Measurements from ENCODE around the gene QKI. TPM values are rescaled to one million over a fixed set of nuclear protein-coding genes. Genes with fewer than 3 reads are reported as not detected.

QKI gene
- total and polyA plus RNA-seq, 2 donors (not counting 1 experiment from before 2014, with no cell fraction given) = 129 to 224 TPM

GRCh38 chr6:163576114-163576513 lies 161.6 kb downstream of the QKI start:
- no peaks in the 10 kb centered on the region for H4K20me1 ChIP-seq (ENCODE audit: control insufficient read depth, extremely low read depth, insufficient read depth, low read length)
- TF ChIP-seq EZH2 (IDR thresholded peaks at IDR 0.05; ENCODE audit: low read length, missing control alignments) (no peak), CTCF (conservative IDR thresholded peaks at IDR 0.05 in 1 of 2, IDR thresholded peaks at IDR 0.05 in 1 of 2; ENCODE audit: low read depth in 1 of 2, low read length in 2 of 2) (no peak)
- H3K4me3 ChIP-seq (replicated peaks in 1 of 4; ENCODE audit: control extremely low read depth in 1 of 4, insufficient read depth in 1 of 4, low read depth in 3 of 4, low read length in 4 of 4) = no peak overlapping the region
- no peak overlapping the region for H3K4me2 ChIP-seq (ENCODE audit: extremely low read depth, insufficient read depth, low read length)
- no peaks in the 10 kb centered on the region for H3K79me2 ChIP-seq (ENCODE audit: control insufficient read depth, insufficient read depth, low read length)
- H3K36me3 ChIP-seq (ENCODE audit: control insufficient read depth, insufficient read depth, low read length) = no peaks in the 10 kb centered on the region
- no peak overlapping the region for H2AFZ ChIP-seq (ENCODE audit: low read length)
- no peaks in the 10 kb centered on the region for H3K27me3 ChIP-seq (ENCODE audit: control insufficient read depth, insufficient read depth, low read length)
- H3K9me3 ChIP-seq (ENCODE audit: control insufficient read depth, insufficient read depth, low read depth, low read length) = no peaks in the 10 kb centered on the region
- no peaks in the 10 kb centered on the region for H3K4me1 ChIP-seq (ENCODE audit: control insufficient read depth, extremely low read depth, insufficient read depth, low read length)
- no peak for DNase-seq (ENCODE audit: low read depth in 2 of 2)
- H3K27ac ChIP-seq (ENCODE audit: insufficient read depth, low read length) = no peak overlapping the region
- H3K9ac ChIP-seq (ENCODE audit: insufficient read depth, low read length) = no peak overlapping the region

GRCh38 chr6:163577404-163577803 lies 162.9 kb downstream of the QKI start:
- Histone ChIP-seq H3K27ac (ENCODE audit: insufficient read depth, low read length) (no peak overlapping the region), H3K9me3 (ENCODE audit: control insufficient read depth, insufficient read depth, low read depth, low read length) (no peaks in the 10 kb centered on the region), H2AFZ (ENCODE audit: low read length) (no peak overlapping the region), H3K27me3 (ENCODE audit: control insufficient read depth, insufficient read depth, low read length) (no peaks in the 10 kb centered on the region), H3K4me3 (replicated peaks in 1 of 4; ENCODE audit: control extremely low read depth in 1 of 4, insufficient read depth in 1 of 4, low read depth in 3 of 4, low read length in 4 of 4) (no peak overlapping the region), H3K4me1 (ENCODE audit: control insufficient read depth, extremely low read depth, insufficient read depth, low read length) (no peaks in the 10 kb centered on the region), H3K79me2 (ENCODE audit: control insufficient read depth, insufficient read depth, low read length) (no peaks in the 10 kb centered on the region), H4K20me1 (ENCODE audit: control insufficient read depth, extremely low read depth, insufficient read depth, low read length) (no peaks in the 10 kb centered on the region), H3K4me2 (ENCODE audit: extremely low read depth, insufficient read depth, low read length) (no peak overlapping the region), H3K9ac (ENCODE audit: insufficient read depth, low read length) (no peak overlapping the region), H3K36me3 (ENCODE audit: control insufficient read depth, insufficient read depth, low read length) (no peaks in the 10 kb centered on the region)
- TF ChIP-seq CTCF (conservative IDR thresholded peaks at IDR 0.05 in 1 of 2, IDR thresholded peaks at IDR 0.05 in 1 of 2; ENCODE audit: low read depth in 1 of 2, low read length in 2 of 2) (no peak), EZH2 (IDR thresholded peaks at IDR 0.05; ENCODE audit: low read length, missing control alignments) (no peak)
- no peak for DNase-seq (ENCODE audit: low read depth in 2 of 2)

- H3K9me3 ChIP-seq (ENCODE audit: control insufficient read depth, insufficient read depth, low read depth, low read length) = no peaks in the 10 kb centered on the region
- no peaks in the 10 kb centered on the region for H3K27me3 ChIP-seq (ENCODE audit: control insufficient read depth, insufficient read depth, low read length)
- no peak overlapping the region for H3K4me3 ChIP-seq (replicated peaks in 1 of 4; ENCODE audit: control extremely low read depth in 1 of 4, insufficient read depth in 1 of 4, low read depth in 3 of 4, low read length in 4 of 4)
- H2AFZ ChIP-seq (ENCODE audit: low read length) = no peak overlapping the region
- TF ChIP-seq EZH2 (IDR thresholded peaks at IDR 0.05; ENCODE audit: low read length, missing control alignments) = no peak
- TF ChIP-seq CTCF (conservative IDR thresholded peaks at IDR 0.05 in 1 of 2, IDR thresholded peaks at IDR 0.05 in 1 of 2; ENCODE audit: low read depth in 1 of 2, low read length in 2 of 2) = no peak
- H3K79me2 ChIP-seq (ENCODE audit: control insufficient read depth, insufficient read depth, low read length) = no peaks in the 10 kb centered on the region
- H3K4me2 ChIP-seq (ENCODE audit: extremely low read depth, insufficient read depth, low read length) = no peak overlapping the region
- no peaks in the 10 kb centered on the region for H3K36me3 ChIP-seq (ENCODE audit: control insufficient read depth, insufficient read depth, low read length)
- no peaks in the 10 kb centered on the region for H4K20me1 ChIP-seq (ENCODE audit: control insufficient read depth, extremely low read depth, insufficient read depth, low read length)
- no peaks in the 10 kb centered on the region for H3K4me1 ChIP-seq (ENCODE audit: control insufficient read depth, extremely low read depth, insufficient read depth, low read length)
- H3K27ac ChIP-seq (ENCODE audit: insufficient read depth, low read length) = no peak overlapping the region
- DNase-seq (ENCODE audit: low read depth in 2 of 2) = peak in 1 of 2 donors; percentile 45
- no peak overlapping the region for H3K9ac ChIP-seq (ENCODE audit: insufficient read depth, low read length)
Measured at GRCh38 chr6:163579111-163579879, 164.8 kb downstream of the QKI start.
